ENCODE measurements around the gene FBXO7. TPM values are rescaled to one million over a fixed set of nuclear protein-coding genes. Genes with fewer than 3 reads are reported as not detected.

The FBXO7 gene
- total and polyA plus RNA-seq, 9 of the 15 experiments (the other 6 are each of a cell fraction or from before 2014, with no cell fraction given): 34.0 to 162 (median 85.2) TPM

- TF ChIP-seq ZNF133 (CRISPR knock-in tag; IDR thresholded peaks at IDR 0.05) (no peak), CHD1 (IDR thresholded peaks at IDR 0.05; ENCODE audit: low read length) (no peak), PBX2 (CRISPR knock-in tag; IDR thresholded peaks at IDR 0.05; ENCODE audit: low read depth) (no peak), PBX2 (tag; conservative IDR thresholded peaks at IDR 0.05; ENCODE audit: low read depth) (no peak), CHD7 (IDR thresholded peaks at IDR 0.05; ENCODE audit: low read depth, low read length) (no peak), TEAD1 (CRISPR knock-in tag; IDR thresholded peaks at IDR 0.05) (no peak), MXI1 (IDR thresholded peaks at IDR 0.05; ENCODE audit: low read depth, low read length) (no peak), IRF2 (CRISPR knock-in tag; IDR thresholded peaks at IDR 0.05) (no peak), ZNF766 (CRISPR knock-in tag; conservative IDR thresholded peaks at IDR 0.05) (no peak), HINFP (tag; conservative IDR thresholded peaks at IDR 0.05; ENCODE audit: low read depth) (no peak), PTTG1 (tag; IDR thresholded peaks at IDR 0.05; ENCODE audit: low read depth) (no peak), U2AF1 (optimal IDR thresholded peaks at IDR 0.05; ENCODE audit: low read depth, low read length) (no peak)
Observed at GRCh38 chr22:32532820-32533128, 58.2 kb downstream of the FBXO7 start (continued).
